ENCODE results near the gene ZNF345.

ZNF345 gene

DNA sequence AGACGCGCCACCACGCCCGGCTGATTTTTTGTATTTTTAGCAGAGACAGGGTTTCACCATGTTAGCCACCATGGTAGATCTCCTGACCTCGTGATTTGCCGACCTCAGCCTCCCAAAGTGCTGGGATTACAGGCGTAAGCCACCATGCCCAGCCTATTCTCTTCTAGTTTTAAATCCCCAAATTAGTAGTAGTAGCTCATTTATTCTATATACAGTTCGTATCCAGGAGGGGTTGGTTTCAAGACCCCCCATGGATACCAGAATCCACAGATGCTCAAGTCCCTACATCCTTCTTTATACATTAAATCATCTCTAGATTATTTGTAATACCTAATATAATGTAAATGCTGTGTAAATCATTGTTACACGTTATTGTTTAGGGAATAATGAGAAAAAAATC lies 67.4 kb downstream of the ZNF345 start:
- DNase-seq: no peak
